ENCODE results near the gene KCND3. TPM values are rescaled to one million over a fixed set of nuclear protein-coding genes. Genes with fewer than 3 reads are reported as not detected.
A peak's percentile ranks its signal among the peaks of the same experiment; 100 is the strongest.

Gene KCND3
- total RNA-seq, 4 donors from 2014 or later = 7.4 to 20.4 (median 9.8) TPM

GRCh38 chr1:111832521-111833155 is 156.8 kb downstream of the KCND3 start:
- no peak overlapping the region for H3K4me3 ChIP-seq (ENCODE audit: low read depth, poor library complexity, severe bottlenecking)
- no peak for TF ChIP-seq CTCF (IDR thresholded peaks at IDR 0.05)
- intact Hi-C loops (cut with DNase I; ENCODE audit: low total_unique reads) = loop anchor here (5.0 kb wide), 1 partner anchor 270 kb away; no protein-coding TSS in a partner anchor
- WGBS, 2 donors = 80 to 83% methylated on average over 10 of the region's 10 CpGs
- DNase-seq (ENCODE audit: low spot score in 2 of 2) = peak in 1 of 2 donors; percentile 17

- H3K4me3 ChIP-seq (ENCODE audit: low read depth, poor library complexity, severe bottlenecking) = no peak overlapping the region
- WGBS, 2 donors = 26 to 50% methylated on average over 1 of the region's 1 CpG
- TF ChIP-seq CTCF (IDR thresholded peaks at IDR 0.05) (no peak), POLR2A (IDR thresholded peaks at IDR 0.05) (no peak)
- DNase-seq (ENCODE audit: low spot score in 2 of 2) = peak in 1 of 2 donors; percentile 9
- intact Hi-C loops (cut with DNase I; ENCODE audit: low total_unique reads) = loop anchor here (5.0 kb wide), 1 partner anchor 271 kb away; no protein-coding TSS in a partner anchor
Observed at GRCh38 chr1:111831153-111831552, 158.3 kb downstream of the KCND3 start.

GRCh38 chr1:111827946-111828345 is 161.5 kb downstream of the KCND3 start:
- peak in 1 of 2 donors; percentile 32 for DNase-seq (ENCODE audit: low spot score in 2 of 2)
- TF ChIP-seq CTCF (IDR thresholded peaks at IDR 0.05) (no peak), POLR2A (IDR thresholded peaks at IDR 0.05) (no peak)
- WGBS, 2 donors = 64 to 81% methylated on average over 6 of the region's 6 CpGs

GRCh38 chr1:111826278-111826677 is 163.2 kb downstream of the KCND3 start:
- WGBS, 2 donors = 74% methylated on average over 4 of the region's 4 CpGs
- H3K4me3 ChIP-seq (ENCODE audit: low read depth, poor library complexity, severe bottlenecking) = no peak overlapping the region
- intact Hi-C loops (cut with DNase I; ENCODE audit: low total_unique reads) = no loop called here
- peak in 1 of 2 donors; percentile 3 for DNase-seq (ENCODE audit: low spot score in 2 of 2)
- TF ChIP-seq POLR2A (IDR thresholded peaks at IDR 0.05) (no peak), CTCF (IDR thresholded peaks at IDR 0.05) (no peak)

More at GRCh38 chr1:111827946-111828345, 161.5 kb downstream of the KCND3 start:
- intact Hi-C loops (cut with DNase I; ENCODE audit: low total_unique reads) = no loop called here
- no peak overlapping the region for H3K4me3 ChIP-seq (ENCODE audit: low read depth, poor library complexity, severe bottlenecking)

- intact Hi-C loops (cut with DNase I; ENCODE audit: low total_unique reads) = no loop called here
- no peak for TF ChIP-seq CTCF (IDR thresholded peaks at IDR 0.05)
- no peak for TF ChIP-seq POLR2A (IDR thresholded peaks at IDR 0.05)
- DNase-seq (ENCODE audit: low spot score in 2 of 2) = no peak
- WGBS, 2 donors = 91 to 92% methylated on average over 3 of the region's 3 CpGs
- no peak overlapping the region for H3K4me3 ChIP-seq (ENCODE audit: low read depth, poor library complexity, severe bottlenecking)
Observed at GRCh38 chr1:111825217-111825616, 164.3 kb downstream of the KCND3 start.

- no peak for DNase-seq (ENCODE audit: low spot score in 2 of 2)
- WGBS, 2 donors = 93% methylated on average over 6 of the region's 6 CpGs
- TF ChIP-seq POLR2A (IDR thresholded peaks at IDR 0.05) (no peak), CTCF (IDR thresholded peaks at IDR 0.05) (no peak)
Observed at GRCh38 chr1:111822138-111822537, 167.3 kb downstream of the KCND3 start.

More at GRCh38 chr1:111822138-111822537, 167.3 kb downstream of the KCND3 start:
- intact Hi-C loops (cut with DNase I; ENCODE audit: low total_unique reads) = no loop called here
- H3K4me3 ChIP-seq (ENCODE audit: low read depth, poor library complexity, severe bottlenecking) = no peak overlapping the region

All from lower leg skin (tissue), 4 donors.